ENCODE measurements around the gene ENG.
"Not testable (repeated sequence)": the region's sequence is repeated elsewhere in the genome, so short reads cannot be mapped to it uniquely, and the experiment has no call there.

ENG gene

GRCh38 chr9:127854184-127854806 is at the start of gene ENG:
Gene ENG, minus strand, starts transcription at chr9:127854658. Its CDS starts 303 bp downstream, at chr9:127854355.
- DNase-seq (ENCODE audit: low read depth in 2 of 3, low spot score in 2 of 3) = no peak

GRCh38 chr9:127903557-127904475 is 49.4 kb upstream of the ENG start:
- peak in 2 of 3 experiments; percentile 74 to 75 for DNase-seq (ENCODE audit: low read depth in 2 of 3, low spot score in 2 of 3)

- DNase-seq (ENCODE audit: low read depth in 2 of 3, low spot score in 2 of 3) = peak in 1 of 3 experiments; percentile 42
These were observed 44.9 kb upstream of the ENG start, which contains the start of gene ST6GALNAC6 for GRCh38 chr9:127899128-127899943. Gene ST6GALNAC6, minus strand, starts transcription at chr9:127899603. Its CDS starts 1,622 bp downstream, at chr9:127897981.

- no peak for DNase-seq (ENCODE audit: low read depth in 2 of 3, low spot score in 2 of 3)
These were observed 44.1 kb upstream of the ENG start for GRCh38 chr9:127898433-127899127.

- no peak for DNase-seq (ENCODE audit: low read depth in 2 of 3, low spot score in 2 of 3)
These were observed 42.8 kb upstream of the ENG start for GRCh38 chr9:127897193-127897692.

GRCh38 chr9:127896395-127897192 is 42.1 kb upstream of the ENG start:
- DNase-seq (ENCODE audit: low read depth in 2 of 3, low spot score in 2 of 3) = no peak

- no peak for DNase-seq (ENCODE audit: low read depth in 2 of 3, low spot score in 2 of 3)
These were observed 41.4 kb upstream of the ENG start for GRCh38 chr9:127895811-127896210.

- no peak for DNase-seq (ENCODE audit: low read depth in 2 of 3, low spot score in 2 of 3)
These were observed 38.9 kb upstream of the ENG start for GRCh38 chr9:127893392-127893791.

GRCh38 chr9:127892831-127893230 is 38.4 kb upstream of the ENG start:
- DNase-seq (ENCODE audit: low read depth in 2 of 3, low spot score in 2 of 3) = no peak

GRCh38 chr9:127890053-127890452 is 35.6 kb upstream of the ENG start:
- DNase-seq (ENCODE audit: low read depth in 2 of 3, low spot score in 2 of 3) = no peak

GRCh38 chr9:127887792-127888191 is 33.3 kb upstream of the ENG start:
- no peak for DNase-seq (ENCODE audit: low read depth in 2 of 3, low spot score in 2 of 3)

- DNase-seq (ENCODE audit: low read depth in 2 of 3, low spot score in 2 of 3) = no peak
These were observed 32.0 kb upstream of the ENG start for GRCh38 chr9:127886401-127886972.

- no peak for DNase-seq (ENCODE audit: low read depth in 2 of 3, low spot score in 2 of 3)
These were observed 31.2 kb upstream of the ENG start for GRCh38 chr9:127885508-127886281.

- no peak for DNase-seq (ENCODE audit: low read depth in 2 of 3, low spot score in 2 of 3)
These were observed 30.6 kb upstream of the ENG start for GRCh38 chr9:127884976-127885490.

- no peak for DNase-seq (ENCODE audit: low read depth in 2 of 3, low spot score in 2 of 3)
These were observed 30.0 kb upstream of the ENG start for GRCh38 chr9:127884427-127884911.

- DNase-seq (ENCODE audit: low read depth in 2 of 3, low spot score in 2 of 3) = no peak
These were observed 29.5 kb upstream of the ENG start for GRCh38 chr9:127883959-127884358.

- DNase-seq (ENCODE audit: low read depth in 2 of 3, low spot score in 2 of 3) = not testable (repeated sequence)
These were observed 27.3 kb upstream of the ENG start for GRCh38 chr9:127881715-127882114.

- no peak for DNase-seq (ENCODE audit: low read depth in 2 of 3, low spot score in 2 of 3)
These were observed 25.7 kb upstream of the ENG start for GRCh38 chr9:127880143-127880542.

Data from activated CD8-positive, alpha-beta memory T cell treated with anti-CD3 and anti-CD28 coated beads for 48 hours (primary cell).